Stimulated activated memory B cell treated with anti-CD40 and anti-IgM and Interleukin-4, amounts not matched to agents 10 μg/mL and 1 μg/mL and 100 μg/mL, for 72 hours (primary cell): ENCODE data around the gene PAQR3.
"Not testable (repeated sequence)": the region's sequence is repeated elsewhere in the genome, so short reads cannot be mapped to it uniquely, and the experiment has no call there.

ENCODE experiments used
- ATAC-seq: fragments of 150-1000 bp; cut with Tn5 transposase; 2 replicates; pipeline ENCODE4 v1.10.0; 2021
- H3K27ac Mint-ChIP-seq: one replicate; pipeline ENCODE4 v1.8.0; 2022; ENCODE audit warnings: mild to moderate bottlenecking, mixed read lengths
- H3K27me3 Mint-ChIP-seq: one replicate; pipeline ENCODE4 v1.8.0; 2022; ENCODE audit warnings: mixed read lengths
- H3K36me3 Mint-ChIP-seq: one replicate; pipeline ENCODE4 v1.8.0; 2022; ENCODE audit warnings: mixed read lengths
- H3K4me1 Mint-ChIP-seq: one replicate; pipeline ENCODE4 v1.8.0; 2022; ENCODE audit warnings: mixed read lengths
- H3K4me3 Mint-ChIP-seq: one replicate; pipeline ENCODE4 v1.8.0; 2022; ENCODE audit warnings: mild to moderate bottlenecking, moderate library complexity, mixed read lengths
- H3K9me3 Mint-ChIP-seq: one replicate; pipeline ENCODE4 v1.8.0; 2022; ENCODE audit warnings: mixed read lengths

The PAQR3 gene

DNA sequence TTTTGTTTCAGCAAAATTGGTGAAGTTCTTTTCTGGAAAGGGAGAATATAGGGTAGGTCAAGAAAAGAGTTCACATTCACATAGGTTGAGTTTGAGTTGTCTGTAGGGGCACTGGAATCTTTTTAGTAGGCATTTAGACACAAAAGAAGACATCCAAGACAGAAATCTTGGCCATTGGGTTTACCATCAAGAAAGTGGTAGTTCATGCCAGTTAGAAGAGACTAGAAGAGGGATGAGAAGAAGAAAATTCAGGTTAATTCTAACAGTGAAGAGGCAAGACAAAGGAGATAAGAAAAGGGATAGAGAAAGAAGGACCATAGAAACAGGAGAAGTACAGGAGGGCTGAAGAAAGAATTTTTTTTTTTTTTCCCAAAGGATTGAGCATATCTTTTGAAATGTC lies 39.9 kb downstream of the PAQR3 start:
- H3K4me1 Mint-ChIP-seq: no peaks in the 10 kb centered on the region
- H3K4me3 Mint-ChIP-seq: no peak overlapping the region
- ATAC-seq: no peak
- no peak overlapping the region for H3K27ac Mint-ChIP-seq
- no peaks in the 10 kb centered on the region for H3K27me3 Mint-ChIP-seq
- no peaks in the 10 kb centered on the region for H3K9me3 Mint-ChIP-seq
- peaks cover 38% of the 10 kb centered on the region for H3K36me3 Mint-ChIP-seq

DNA sequence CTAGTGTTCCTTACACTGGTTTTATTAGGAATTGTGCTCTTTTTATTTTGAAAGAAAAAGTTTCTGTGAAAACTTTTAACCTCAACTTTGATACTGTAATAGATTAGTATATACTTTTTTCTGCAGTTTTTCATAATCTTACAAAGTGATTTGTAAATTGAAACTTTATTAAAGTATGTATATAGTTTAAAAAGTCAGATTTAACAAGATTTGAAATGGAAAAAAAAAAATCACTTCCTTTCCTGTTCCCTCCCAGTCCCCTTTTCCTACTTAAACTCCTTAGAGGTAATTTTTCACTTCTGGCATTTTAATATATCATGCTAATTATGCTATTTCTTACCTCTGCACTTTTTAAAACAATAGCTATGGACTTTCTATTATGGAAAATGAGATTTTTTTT lies 49.3 kb downstream of the PAQR3 start:
- peak overlapping the region; percentile 8 for H3K27ac Mint-ChIP-seq
- no peaks in the 10 kb centered on the region for H3K9me3 Mint-ChIP-seq
- no peak for ATAC-seq
- H3K27me3 Mint-ChIP-seq: no peaks in the 10 kb centered on the region
- H3K4me3 Mint-ChIP-seq: no peak overlapping the region
- peaks cover 50% of the 10 kb centered on the region for H3K36me3 Mint-ChIP-seq
- H3K4me1 Mint-ChIP-seq: peaks cover 5% of the 10 kb centered on the region

DNA sequence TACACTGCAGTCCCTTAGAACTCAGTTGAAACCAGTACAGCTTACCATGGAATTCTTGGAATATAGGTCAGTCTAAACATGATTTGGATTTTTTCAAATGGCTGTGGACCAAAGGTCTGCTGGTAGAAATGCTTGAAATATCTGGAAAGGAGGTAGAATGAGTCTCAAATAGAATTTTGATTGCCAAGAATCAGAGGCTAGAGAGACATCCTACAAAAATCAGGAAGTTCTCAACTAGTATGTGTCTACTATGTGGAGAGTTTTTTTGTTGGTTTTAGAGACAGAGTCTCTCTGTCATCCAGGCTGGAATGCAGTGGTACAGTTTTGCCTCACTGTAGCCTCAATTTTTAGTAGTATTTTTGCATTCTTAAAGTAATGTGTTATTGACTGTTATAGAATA lies 53.6 kb downstream of the PAQR3 start:
- no peaks in the 10 kb centered on the region for H3K27me3 Mint-ChIP-seq
- peaks cover 30% of the 10 kb centered on the region for H3K36me3 Mint-ChIP-seq
- no peak overlapping the region for H3K4me3 Mint-ChIP-seq
- no peaks in the 10 kb centered on the region for H3K9me3 Mint-ChIP-seq
- no peak overlapping the region for H3K27ac Mint-ChIP-seq
- no peak for ATAC-seq
- peaks cover 5% of the 10 kb centered on the region for H3K4me1 Mint-ChIP-seq

DNA sequence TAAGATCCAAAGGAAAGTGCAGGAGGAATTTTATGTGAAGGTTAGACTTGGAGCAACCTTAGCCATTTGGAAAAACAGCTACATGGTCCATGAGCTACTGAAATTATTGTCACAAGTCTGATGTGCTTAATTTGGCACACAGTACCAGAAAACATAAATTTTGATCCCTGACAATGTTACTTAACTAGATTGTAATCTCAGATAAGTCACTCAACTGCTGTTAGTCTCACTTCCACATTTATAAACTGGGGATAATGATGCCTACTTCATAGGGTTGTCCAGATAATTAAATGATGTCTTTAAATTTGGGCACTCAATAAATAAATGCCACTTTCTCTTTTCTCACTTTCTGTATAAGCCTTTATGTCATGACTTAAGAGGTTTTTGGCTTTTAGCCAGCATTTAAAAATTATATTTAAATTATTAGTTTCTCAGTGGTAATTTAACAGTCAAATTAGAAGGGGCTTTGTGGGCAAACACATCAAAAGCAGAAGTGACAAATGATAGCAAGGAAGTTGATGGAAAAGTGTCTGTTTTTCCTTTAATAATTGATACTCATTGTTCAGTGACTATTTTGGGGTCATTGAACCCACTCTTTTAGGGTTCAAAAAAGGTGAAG lies 58.3 kb downstream of the PAQR3 start:
- no peak overlapping the region for H3K4me3 Mint-ChIP-seq

GRCh38 chr4:78878031-78878430 lies 61.2 kb downstream of the PAQR3 start:
- H3K4me1 Mint-ChIP-seq: no peaks in the 10 kb centered on the region
- H3K9me3 Mint-ChIP-seq: no peaks in the 10 kb centered on the region
- H3K27ac Mint-ChIP-seq: no peak overlapping the region
- no peak for ATAC-seq
- H3K27me3 Mint-ChIP-seq: no peaks in the 10 kb centered on the region
- peaks cover 21% of the 10 kb centered on the region for H3K36me3 Mint-ChIP-seq
- H3K4me3 Mint-ChIP-seq: no peak overlapping the region

More for the DNA sequence above, 58.3 kb downstream of the PAQR3 start:
- Mint-ChIP-seq H3K27me3 (no peaks in the 10 kb centered on the region), H3K4me1 (peaks cover 5% of the 10 kb centered on the region), H3K9me3 (no peaks in the 10 kb centered on the region), H3K36me3 (peaks cover 12% of the 10 kb centered on the region), H3K27ac (no peak overlapping the region)
- ATAC-seq: no peak

DNA sequence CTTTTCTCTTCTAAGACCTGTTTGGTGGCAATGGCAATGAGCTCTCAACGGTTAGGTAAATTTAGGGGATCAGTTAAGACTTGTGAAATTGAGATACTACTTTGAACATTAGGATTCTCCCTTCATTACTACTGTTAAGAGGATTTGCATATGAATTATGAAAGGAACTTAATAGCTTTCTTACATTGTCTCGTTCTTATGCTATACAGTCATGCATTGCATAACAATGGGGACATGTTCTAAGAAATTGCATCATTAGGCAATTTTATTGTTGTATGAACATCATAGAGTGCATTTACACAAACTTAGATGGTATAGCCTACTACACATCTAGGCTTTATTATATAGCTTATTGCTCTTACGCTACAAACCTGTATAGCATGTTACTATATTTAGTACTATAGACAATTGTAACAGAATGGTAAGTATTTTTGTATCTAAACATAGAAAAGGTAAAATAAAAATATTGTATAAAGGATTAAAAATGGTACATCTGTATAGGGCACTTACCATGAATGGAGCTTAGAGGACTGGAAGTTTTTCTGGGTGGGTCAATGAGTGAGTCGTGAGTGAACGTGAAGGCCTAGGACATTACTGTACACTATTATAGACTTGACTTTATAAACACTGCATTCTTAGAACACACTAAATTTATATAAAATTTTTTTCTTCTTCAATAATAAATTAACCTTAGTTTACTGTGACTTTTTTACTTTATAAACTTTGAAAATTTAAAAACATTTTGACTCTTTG lies 62.5 kb downstream of the PAQR3 start:
- no peaks in the 10 kb centered on the region for H3K27me3 Mint-ChIP-seq
- H3K4me1 Mint-ChIP-seq: no peaks in the 10 kb centered on the region
- no peaks in the 10 kb centered on the region for H3K9me3 Mint-ChIP-seq
- H3K27ac Mint-ChIP-seq: no peak overlapping the region
- ATAC-seq: no peak
- no peak overlapping the region for H3K4me3 Mint-ChIP-seq
- H3K36me3 Mint-ChIP-seq: peaks cover 30% of the 10 kb centered on the region

- ATAC-seq: no peak
- Mint-ChIP-seq H3K9me3 (no peaks in the 10 kb centered on the region), H3K27ac (no peak overlapping the region), H3K4me1 (no peaks in the 10 kb centered on the region), H3K27me3 (no peaks in the 10 kb centered on the region), H3K4me3 (no peak overlapping the region), H3K36me3 (peaks cover 45% of the 10 kb centered on the region)
Measured at GRCh38 chr4:78870056-78870455, 69.2 kb downstream of the PAQR3 start.

DNA sequence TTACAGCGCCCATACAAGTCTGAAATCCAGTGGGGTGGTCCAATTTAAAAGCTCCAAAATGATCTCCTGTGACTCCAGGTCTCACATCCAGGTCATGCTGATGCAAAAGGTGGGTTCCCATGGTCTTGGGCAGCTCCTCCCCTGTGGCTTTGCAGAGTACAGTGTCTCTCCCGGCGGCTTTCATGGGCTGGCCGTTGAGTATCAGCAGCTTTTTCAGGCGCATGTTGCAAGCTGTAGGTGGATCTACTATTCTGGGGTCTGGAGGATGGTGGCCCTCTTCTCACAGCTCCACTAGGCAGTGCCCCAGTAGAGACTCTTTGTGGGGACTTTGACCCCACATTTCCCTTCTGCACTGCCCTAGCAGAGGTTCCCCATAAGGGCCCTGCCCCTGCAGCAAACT lies 70.5 kb downstream of the PAQR3 start:
- not testable (repeated sequence) for ATAC-seq, H3K4me1 Mint-ChIP-seq, H3K9me3 Mint-ChIP-seq, H3K27me3 Mint-ChIP-seq, H3K4me3 Mint-ChIP-seq
- Mint-ChIP-seq H3K27ac (peak overlapping the region; percentile 46), H3K36me3 (peaks cover 43% of the 10 kb centered on the region)

- ATAC-seq: no peak
- no peaks in the 10 kb centered on the region for H3K9me3 Mint-ChIP-seq
- H3K4me1 Mint-ChIP-seq: peaks cover 23% of the 10 kb centered on the region
- H3K36me3 Mint-ChIP-seq: peaks cover 27% of the 10 kb centered on the region
- no peak overlapping the region for H3K27ac Mint-ChIP-seq
- H3K4me3 Mint-ChIP-seq: no peak overlapping the region
- no peaks in the 10 kb centered on the region for H3K27me3 Mint-ChIP-seq
Measured at GRCh38 chr4:78865451-78865850, 73.8 kb downstream of the PAQR3 start.

DNA sequence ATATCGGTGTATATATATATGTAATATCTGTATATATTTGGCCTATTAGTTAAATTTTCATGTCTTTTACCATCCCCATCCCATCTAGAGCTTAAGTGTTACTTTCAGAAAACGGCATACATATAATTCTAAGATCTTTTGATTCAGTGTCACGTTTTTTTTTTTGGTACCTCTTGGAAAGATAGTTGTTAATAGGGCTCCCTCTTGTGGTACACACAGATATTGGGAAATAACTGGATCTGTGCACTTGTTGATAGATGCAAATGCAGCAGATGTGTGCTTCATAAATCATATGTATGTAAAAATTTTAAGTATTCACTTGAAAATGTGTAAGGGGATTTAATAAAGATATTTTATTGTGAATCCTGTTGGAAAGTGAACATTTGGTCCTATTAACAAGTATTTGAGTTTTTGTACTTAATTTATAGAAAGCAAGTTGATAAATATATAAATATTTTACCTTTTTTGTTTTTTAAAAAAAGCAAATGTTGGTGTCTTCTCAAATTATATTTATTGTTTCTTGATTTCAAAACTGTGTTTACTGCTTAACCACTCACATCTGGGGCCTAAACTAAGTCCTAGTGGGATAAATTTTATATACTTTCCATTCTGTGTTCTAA lies 74.7 kb downstream of the PAQR3 start:
- ATAC-seq: no peak
- H3K27me3 Mint-ChIP-seq: no peaks in the 10 kb centered on the region
- no peak overlapping the region for H3K4me3 Mint-ChIP-seq
- peak overlapping the region; percentile 72 for H3K27ac Mint-ChIP-seq
- H3K36me3 Mint-ChIP-seq: peaks cover 29% of the 10 kb centered on the region
- H3K9me3 Mint-ChIP-seq: no peaks in the 10 kb centered on the region
- peaks cover 29% of the 10 kb centered on the region for H3K4me1 Mint-ChIP-seq

- H3K27ac Mint-ChIP-seq: peak overlapping the region; percentile 72
- H3K4me3 Mint-ChIP-seq: no peak overlapping the region
- H3K36me3 Mint-ChIP-seq: peaks cover 26% of the 10 kb centered on the region
- H3K4me1 Mint-ChIP-seq: peaks cover 29% of the 10 kb centered on the region
- no peaks in the 10 kb centered on the region for H3K27me3 Mint-ChIP-seq
- ATAC-seq: no peak
- no peaks in the 10 kb centered on the region for H3K9me3 Mint-ChIP-seq
Measured at GRCh38 chr4:78863991-78864390, 75.2 kb downstream of the PAQR3 start.

DNA sequence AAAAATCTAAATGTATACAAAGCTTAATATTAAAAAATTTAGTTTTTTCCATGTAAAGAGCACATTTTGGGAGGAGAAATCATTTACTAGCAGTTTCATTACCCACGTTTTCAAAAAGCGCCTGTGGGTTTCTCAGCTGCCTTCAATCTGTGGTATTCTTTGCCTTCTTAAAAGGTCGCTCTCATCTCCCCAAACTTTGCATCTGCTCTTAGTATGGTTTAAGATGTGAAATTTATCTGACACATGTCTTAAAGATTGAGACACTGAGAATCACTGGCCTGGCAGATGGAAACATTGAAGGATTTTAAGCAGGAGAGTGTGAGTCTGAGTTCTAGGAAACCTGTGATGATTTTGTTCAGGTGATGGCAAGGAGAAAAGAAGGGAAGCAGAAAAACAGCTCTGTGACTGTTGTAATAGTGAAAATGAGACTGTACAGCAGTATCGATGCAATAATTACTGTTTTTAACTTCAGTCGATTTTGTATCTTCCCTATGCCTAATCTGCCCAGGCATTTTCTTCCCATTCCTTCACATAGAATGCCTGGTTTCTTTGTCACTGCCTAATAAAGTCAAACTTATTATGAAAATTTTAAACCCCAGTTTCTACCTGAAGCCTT lies 75.9 kb downstream of the PAQR3 start:
- H3K9me3 Mint-ChIP-seq: no peaks in the 10 kb centered on the region
- peaks cover 20% of the 10 kb centered on the region for H3K36me3 Mint-ChIP-seq
- ATAC-seq: peak; percentile 43
- H3K27me3 Mint-ChIP-seq: no peaks in the 10 kb centered on the region
- peak overlapping the region; percentile 72 for H3K27ac Mint-ChIP-seq
- H3K4me3 Mint-ChIP-seq: no peak overlapping the region
- H3K4me1 Mint-ChIP-seq: peaks cover 29% of the 10 kb centered on the region

DNA sequence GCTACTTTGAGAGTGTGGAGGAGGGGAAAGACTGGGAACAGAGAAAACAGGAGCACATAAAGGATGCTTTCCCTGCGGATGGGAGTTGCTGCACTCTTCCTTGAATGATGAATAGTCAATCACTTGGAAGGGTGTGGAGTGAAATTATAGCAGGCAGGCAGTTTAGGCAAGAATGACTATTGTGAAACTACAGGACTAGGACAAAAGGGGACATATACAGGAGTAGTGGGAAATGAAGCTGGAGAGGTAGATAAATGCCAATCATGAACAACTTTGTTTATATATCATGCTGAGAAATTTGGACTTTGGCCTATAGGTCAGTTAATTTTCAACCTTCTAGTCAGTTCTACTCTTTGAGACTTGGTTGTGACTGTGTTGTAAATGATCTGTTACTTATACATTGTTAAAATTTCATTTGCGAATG lies 76.9 kb downstream of the PAQR3 start:
- ATAC-seq: no peak
- peak overlapping the region; percentile 21 for H3K27ac Mint-ChIP-seq

More for the DNA sequence above, 76.9 kb downstream of the PAQR3 start:
- Mint-ChIP-seq H3K4me1 (peaks cover 29% of the 10 kb centered on the region), H3K4me3 (no peak overlapping the region), H3K36me3 (peaks cover 13% of the 10 kb centered on the region), H3K27me3 (no peaks in the 10 kb centered on the region), H3K9me3 (no peaks in the 10 kb centered on the region)
